Hepatic stellate cell (primary cell): ENCODE results near the gene KLC1.

Experiments used
- DNase-seq: peaks from one replicate; pipeline ENCODE4 v3.0.0; 2011; ENCODE audit warnings: low spot score

Gene KLC1

DNA sequence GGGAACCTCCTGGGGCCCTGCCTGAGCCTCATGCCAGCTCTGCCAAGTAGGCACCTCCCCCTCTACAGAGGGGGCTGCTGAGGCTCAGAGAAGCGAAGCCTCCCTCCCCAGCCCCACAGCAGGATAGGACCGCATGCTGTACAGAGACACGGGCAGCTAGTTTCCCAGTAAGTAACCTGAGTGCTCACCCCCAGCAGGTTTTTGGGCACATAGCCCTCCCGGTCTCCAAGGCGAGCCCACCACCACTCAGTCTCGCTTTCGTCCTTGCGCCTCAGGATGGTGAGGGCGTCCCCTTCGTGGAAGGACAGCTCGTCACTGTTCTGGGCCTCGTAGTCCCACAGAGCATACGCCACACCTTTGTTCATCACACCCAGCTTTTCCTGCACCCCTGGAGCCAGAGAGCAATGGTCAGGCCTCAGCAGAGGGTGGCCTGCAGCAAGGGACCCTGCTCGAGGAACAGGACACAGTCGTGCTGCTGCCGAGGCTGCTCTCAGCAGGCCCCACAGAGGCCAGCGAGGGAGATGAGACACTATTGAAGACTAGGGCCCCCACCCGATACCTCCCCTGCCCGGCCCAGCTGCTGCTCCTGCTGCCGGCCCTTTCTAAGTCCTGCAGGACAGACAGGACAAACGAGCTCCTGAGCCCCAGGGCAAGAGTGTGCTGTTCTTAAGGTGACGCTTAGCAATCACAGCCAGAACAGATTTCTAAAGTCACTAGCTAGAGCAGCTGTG, 107.0 kb downstream of the KLC1 start:
- DNase-seq, result no peak

DNA sequence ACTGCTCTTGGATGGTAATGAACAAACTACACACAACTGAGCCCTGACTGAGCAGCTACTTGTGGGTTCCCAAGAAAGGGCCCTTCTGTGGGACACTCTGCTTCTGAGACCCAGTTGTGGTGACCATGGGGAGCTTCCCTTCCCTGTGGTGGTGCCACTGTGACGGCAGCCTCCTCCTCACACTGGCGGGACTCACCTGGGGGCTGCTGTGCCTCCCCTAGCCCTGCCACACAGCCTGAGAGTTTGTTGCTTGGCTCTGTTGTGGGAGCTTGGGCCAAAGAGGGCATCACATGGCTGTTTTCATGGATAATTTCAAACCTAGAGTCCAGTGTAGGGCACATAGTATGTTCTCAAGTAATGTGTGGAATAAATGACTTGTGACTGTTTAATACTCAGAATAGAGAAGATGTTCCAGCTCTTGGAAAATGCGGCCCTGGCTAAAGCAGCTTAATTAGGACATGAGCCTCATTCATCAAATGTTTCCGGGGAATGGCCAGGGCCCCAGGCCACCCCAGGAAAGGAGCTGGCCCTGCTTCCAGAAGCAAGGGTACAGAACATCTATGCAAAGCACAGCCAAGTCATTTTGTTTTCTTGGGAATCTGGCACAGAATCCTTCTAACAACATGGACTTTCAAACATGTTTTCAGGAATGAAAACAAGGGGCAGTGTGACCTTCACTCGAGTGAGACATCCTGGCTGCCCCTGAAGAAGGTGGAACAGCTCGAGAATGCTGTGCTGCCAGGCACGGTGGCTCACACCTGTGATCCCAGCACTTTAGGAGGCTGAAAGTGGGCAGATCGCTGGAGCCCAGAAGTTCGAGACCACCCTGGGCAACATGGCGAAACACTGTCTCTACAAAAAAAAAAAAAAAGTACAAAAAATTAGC, 107.8 kb downstream of the KLC1 start:
- DNase-seq, result no peak

DNA sequence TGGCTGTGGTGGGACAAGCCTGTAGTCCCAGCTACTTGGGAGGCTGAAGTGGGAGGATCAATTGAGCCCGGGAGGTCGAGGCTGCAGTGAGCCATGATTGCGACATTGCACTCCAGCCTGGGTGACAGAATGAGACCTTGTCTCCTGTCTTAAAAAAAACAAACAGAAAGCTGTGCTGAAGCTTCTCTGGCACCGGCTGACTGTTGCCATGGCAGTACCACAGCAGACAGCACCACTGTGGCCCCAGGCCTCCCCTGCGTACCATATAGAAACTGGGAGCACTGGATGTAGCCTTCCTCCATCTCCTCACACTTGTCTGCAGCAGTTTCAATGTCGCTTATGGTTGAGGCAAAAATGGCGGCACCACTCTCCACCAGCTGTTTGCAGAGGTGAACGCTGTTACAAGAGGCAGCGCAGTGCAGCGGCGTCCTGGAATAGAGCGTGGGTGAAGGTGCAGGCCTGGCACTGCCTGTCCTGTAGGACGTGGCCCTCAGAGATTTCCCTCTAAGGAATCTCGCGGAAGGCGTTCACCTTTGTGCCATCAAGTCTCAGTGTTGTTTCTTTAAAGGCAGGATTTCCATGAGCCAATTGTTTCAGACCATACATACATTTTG, 108.5 kb downstream of the KLC1 start:
- no peak for DNase-seq

DNA sequence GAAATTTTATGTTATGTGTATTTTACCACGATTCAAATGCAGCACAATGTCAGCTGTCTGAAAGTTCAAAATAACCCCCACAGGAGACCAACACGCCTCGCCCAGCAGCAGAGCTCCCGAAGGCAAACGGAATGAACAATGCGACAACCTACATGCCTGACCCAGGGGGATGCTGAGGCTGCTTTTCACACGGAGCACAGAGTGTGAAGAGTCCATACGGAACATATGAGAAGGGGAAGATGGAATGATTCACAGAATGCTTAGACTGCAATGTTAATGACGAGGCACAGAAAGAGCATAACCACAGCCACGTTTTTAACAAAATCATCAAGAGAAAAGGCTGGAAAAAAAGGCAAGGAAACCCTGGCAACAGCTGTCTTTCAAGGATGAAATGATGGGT, 109.2 kb downstream of the KLC1 start:
- DNase-seq, result no peak

DNA sequence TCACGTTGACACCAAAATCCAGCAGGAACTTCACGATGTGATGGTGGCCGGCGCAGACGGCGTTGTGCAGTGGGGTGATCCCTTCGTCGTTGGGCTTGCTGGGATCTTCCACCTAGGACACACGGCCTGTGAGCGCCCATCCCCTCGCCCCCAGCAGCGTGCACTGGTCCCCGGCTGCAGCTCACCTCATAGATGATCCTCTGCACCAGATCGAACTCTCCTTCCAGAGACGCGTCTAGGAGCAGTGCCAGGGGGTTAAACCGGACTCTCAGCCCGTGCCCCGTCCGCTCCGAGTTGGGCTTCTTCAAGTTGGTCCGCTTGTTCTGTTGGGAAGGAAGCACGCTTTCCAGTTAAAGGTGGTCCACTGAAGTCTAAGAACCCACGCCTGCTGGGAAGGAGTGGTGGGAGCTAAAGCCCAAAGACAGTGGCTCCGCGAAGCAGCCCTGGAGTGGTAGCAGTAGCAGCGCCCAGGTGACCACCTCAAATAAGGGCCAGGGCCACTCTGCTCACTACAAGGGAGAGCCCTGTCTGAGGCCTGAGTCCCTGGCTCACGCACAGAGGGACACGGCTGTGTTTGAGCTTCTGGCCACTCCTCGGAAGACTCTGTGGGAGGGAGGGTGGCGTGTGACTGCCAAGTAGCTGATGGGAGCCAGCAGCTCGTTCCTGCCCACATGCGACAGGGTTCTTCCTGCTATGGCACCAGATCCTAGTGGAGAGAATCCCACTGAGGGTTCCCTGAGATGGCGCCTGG, 109.9 kb downstream of the KLC1 start:
- DNase-seq, result no peak

DNA sequence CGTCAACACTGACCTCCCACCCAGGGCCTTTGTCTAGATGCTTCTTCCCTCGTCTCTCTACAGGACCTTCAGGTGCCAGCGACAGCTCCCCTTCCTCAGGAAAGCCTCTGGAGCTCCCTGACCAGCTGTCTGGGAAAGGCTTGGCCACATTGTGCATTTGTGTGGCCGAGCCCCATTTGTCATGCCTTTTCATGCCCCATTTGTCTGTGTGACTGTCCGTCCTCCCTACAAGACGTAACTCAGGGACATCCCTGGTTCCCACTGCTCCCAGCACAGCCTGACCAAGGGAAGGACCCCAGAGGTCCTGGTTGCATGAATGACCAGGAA, 110.4 kb downstream of the KLC1 start:
- DNase-seq, result no peak

DNA sequence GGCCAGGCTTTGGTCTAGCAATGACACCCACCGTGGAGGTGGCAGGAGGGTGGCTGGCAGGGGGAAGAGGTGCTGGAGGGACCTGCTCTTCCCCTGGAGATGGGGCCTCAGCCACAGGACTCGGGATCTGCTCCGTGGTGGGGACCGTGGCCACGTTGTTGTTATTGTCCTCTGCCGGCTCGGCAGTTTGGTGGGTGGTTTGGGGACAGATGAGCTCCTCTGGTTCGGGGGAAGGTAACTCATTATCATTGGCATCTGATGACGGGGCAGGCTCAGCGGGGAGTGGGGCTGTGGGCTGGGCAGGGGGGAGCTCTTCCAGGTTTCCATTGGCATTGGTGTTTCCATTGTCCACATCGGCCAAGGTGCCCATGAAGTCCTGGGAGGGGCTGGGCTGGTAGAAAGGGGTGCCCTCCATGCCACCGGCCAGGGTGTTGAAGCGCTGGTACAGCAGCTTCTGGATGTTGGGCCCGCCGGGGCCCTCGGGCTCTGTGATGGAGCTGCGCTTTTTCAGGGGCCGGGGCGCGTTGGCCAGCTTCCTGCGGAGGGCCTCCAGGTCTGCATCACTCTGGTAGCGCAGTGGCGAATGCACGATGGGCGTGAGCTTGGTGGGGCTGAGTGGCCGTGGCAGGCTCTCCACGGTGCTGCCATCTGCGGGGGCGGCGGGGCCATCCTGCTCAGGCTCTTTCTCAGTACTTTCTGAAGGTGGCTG, 110.9 kb downstream of the KLC1 start:
- DNase-seq, result no peak

DNA sequence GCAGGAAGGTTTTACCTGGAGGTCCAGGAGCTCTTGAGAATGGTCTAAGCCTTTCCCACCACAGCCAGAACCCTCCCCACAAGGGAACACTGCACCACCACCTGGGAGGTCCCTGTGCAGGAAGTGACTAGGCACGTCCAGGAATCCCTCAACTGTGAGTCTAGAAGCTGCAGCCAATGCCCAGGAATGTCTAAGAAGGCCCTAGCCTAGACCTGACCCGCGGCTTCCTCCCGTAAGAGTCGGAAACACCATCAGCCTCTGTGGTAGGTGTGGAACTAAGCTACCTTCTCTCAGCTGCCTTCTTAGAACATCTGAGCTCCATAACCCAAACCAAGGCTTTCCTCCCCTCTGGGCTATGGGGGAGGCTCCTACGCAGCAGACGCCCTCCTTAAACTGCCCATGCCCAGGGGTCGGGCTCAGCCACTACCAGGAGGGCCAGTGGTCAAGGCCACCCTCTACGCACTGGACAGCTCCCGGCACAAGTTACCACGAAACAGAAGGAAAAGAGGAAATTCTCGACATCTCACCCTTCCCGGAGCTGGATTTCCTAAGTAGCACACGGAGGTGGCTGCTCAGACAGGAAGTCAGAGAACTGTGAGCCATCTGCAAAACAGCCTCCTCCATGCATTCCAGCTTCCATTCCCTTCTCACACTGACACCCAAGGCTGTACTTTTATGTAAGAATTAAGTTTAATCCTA, 112.1 kb downstream of the KLC1 start:
- DNase-seq, result no peak

DNA sequence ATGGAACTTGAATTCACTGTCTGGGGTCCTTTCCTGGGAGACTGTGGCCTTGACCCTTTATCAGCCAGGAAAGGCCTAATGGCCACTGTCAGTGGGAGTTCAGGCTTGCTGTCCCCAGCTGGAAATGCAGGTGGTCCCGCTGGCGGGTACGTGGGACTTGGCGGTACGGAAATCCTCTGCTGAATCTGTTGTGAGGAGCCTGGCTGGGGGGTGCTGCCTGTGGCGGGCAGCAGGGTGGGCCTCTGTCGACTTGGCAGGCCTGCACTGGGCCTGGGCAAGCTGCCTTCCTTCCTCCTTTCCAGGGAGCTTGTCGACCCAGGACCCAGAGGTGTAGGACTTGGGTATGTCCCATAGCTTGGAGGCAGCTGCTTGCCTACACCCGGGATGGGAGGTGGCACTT, 112.9 kb downstream of the KLC1 start:
- DNase-seq, result no peak

DNA sequence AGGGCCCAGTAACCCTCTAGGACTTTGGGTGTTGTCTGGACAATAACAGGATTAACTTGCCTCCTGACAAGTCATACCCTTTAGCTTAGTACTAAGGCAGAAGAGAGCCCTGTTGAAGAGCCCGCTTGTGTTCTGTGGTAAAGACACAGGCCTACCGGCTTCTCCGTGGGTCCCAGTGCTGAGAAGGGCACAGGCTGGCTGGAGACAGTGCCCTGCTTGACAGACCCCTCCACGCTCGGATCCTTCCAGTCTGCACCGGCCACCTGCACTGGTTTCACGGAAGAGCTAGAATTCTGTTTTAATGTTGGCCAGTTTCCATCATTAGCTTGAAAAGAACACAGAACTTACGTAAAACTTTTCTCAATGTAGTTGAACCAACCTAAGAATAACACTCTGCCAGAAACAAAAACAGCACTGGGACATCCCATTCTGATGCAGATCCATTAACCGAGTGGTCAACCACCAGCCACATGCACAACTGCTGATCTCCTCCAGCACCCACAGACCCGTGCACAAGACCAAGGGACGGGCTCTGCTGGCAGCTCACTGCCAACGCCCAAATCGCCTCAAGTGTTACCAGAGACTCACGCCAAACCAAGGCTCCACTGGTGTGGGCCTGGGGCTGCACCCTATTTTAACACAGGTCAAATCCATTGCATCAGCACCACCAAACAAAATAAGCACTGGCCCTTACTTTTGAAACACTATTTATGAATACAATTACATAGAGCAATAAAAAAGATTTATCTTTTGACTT, 113.7 kb downstream of the KLC1 start:
- no peak for DNase-seq

DNA sequence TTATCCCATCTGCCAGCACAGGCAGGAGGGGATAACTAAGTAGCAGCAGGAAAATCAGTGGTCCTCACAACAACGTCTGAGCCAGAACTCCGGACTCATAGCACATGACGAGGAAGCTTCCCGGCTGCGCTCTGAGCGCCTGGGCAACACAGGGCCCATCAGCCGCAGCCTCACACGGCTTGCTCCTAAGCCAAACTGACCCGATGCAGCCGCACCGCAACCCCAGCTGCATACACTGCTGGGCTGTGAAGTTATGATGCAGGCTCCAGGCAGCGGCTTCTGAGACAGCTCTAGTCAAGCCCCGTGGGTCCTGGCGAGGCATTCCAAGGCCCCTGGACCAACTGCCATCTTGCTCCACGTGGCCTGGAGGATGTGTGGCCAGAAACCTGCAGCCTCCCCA, 114.7 kb downstream of the KLC1 start:
- DNase-seq, result no peak

DNA sequence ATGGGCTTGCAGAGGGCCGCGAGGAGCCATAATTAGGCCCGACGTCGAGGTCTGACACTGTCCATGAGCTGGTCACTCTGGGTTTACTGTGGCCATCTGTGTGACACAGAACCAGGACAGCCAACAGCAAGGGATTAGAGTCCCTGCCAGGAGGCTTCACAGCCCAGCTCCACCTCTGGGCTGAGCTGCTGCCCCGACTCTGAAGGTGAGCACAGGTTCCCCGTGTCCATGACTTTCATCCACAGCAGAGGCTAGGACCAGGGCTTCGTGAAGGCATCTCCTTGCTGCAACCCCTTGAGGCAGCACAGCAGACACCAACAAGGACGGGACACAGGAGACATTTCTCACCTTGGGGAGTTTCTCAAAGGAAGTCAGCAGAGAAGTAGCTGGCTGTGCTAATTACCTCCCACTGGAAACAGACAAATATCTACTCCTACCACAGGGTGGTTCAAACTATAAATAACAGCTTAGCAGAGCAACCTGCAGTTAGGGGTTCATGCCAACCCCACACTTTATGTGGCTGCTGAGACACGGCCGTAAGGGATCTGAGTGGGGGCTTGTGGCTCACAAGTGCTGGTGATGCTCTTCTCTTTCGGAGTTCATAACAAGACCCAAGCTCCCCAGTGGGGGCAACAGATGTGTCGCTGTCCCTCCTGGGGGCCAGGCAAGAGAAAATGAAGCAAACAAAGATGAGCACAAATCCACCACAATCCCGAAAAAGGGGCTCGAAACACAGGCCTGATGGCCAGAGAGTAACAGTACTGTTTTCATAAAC, 115.8 kb downstream of the KLC1 start:
- no peak for DNase-seq

DNA sequence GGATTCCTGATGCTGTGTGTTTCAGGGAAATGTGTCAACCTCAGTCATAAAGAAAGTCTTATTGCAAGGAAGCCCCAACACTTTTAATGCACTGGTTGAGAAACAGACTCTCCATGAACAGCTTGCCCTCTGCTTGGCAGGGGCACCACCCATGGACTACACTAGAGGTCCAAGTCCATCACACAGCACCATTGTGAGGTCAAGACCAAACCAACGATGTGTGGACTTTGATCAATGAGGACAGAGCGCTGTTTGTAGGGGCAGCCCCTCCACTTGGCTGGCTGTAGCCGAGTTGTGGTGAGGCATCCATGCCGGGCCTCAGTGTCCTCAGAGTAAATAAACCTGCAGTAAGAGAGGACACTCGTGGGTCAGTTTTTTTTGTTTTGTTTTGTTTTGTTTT, 116.4 kb downstream of the KLC1 start:
- DNase-seq, result no peak

DNA sequence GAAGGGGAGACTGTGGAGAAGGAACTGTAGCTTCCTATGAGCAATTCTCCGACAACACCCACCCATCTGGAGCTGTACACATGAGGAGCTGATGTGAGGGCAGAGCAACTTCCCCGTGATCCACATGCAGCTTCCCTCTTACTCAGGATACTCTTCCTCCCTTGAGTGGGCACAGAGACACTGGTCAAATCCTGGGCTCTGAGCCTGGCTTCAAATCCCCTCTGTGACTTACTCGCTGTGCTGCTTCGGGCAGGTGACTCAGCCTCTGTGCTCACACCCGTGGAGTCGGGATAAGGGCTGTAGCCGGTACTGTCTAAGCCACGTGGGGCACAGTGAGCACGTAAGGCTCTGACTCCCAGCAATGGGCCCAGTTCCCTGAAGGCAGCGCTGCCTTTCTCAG, 117.7 kb downstream of the KLC1 start:
- DNase-seq, result no peak

DNA sequence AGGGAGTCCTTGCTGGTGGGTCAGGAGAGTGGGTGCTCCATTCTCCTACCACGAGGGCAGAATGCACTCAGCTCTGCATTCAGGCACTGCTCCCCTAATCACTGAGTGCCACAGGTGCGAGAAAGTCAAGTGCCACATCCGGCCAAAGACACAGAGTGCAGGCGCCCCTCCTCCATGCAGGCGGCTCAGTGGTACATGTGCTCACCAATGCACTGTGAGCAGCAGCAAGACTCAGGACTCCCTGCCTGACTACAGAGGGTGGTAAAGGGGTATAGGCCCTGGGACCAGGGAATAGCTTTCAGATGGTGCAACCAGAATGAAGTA, 119.5 kb downstream of the KLC1 start:
- DNase-seq, result no peak

DNA sequence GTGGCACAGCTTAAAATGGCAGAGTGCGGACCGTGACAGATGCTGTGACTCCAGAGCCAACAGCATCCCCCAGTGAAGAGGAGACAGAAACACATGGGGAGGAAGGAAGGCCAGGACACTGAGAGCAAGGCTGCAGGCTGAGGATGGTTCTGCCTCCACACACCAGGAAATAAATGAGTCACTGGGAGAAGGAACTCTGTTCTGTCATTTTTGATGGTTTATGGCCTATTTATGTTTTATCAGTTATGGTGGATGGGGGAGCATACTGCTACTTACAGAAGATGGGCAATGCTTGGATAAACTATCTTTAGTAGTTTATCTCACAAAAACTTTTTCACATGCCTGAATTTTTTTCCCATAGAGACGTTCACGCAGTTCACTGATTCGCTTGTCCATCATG, 120.4 kb downstream of the KLC1 start:
- DNase-seq, result no peak

DNA sequence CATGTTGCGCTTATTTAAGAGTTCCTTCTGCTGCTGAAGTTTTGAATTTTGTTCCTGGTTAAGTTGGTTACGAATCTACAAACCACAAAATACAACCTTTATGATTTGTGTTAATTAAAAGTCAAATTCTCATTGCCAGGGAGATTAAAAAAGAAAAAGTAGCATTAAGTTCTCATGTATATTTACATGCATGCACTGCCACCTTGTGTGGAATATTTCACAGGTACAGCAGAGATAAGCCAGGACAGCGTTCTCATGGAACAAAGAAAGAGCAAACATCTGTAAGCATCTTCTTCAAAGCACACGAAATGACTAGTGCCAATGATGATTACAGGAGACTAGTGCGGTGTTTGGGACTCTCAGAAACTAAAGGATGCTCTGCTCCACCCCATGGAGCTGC, 120.8 kb downstream of the KLC1 start:
- DNase-seq, result no peak
